ENCODE results near the gene RALGAPB. TPM values are rescaled to one million over a fixed set of nuclear protein-coding genes. Genes with fewer than 3 reads are reported as not detected.

The RALGAPB gene
- total RNA-seq, 1 experiment from 2014 or later = 30.4 TPM

GRCh38 chr20:38555395-38555794 is 82.8 kb downstream of the RALGAPB start:
- intact Hi-C loops (cut with micrococcal nuclease) = no loop called here
- ATAC-seq = no peak

GRCh38 chr20:38557174-38557573 is 84.5 kb downstream of the RALGAPB start:
- H3K4me1 ChIP-seq (ENCODE audit: insufficient read depth, low read length) = no peaks in the 10 kb centered on the region
- H2AFZ ChIP-seq (ENCODE audit: low read length) = no peak overlapping the region
- H3K27ac ChIP-seq (ENCODE audit: low read length) = no peak overlapping the region
- no peaks in the 10 kb centered on the region for H3K27me3 ChIP-seq (ENCODE audit: low read length)
- H3K9ac ChIP-seq (ENCODE audit: low read length) = no peak overlapping the region
- BruUV-seq (replicated peaks) = no TSS peak
- no peaks in the 10 kb centered on the region for H4K20me1 ChIP-seq (ENCODE audit: low read length)
- CTCF ChIA-PET = no interaction called here
- POLR2A ChIA-PET (ENCODE audit: unreplicated experiment) = no interaction called here
- H3K9me3 ChIP-seq (ENCODE audit: low read length) = no peaks in the 10 kb centered on the region
- no peak overlapping the region for H3K4me2 ChIP-seq (ENCODE audit: low read length)
- H3F3A ChIP-seq (ENCODE audit: low read length, unreplicated experiment) = no peaks in the 10 kb centered on the region
- no peaks in the 10 kb centered on the region for H3K9me2 ChIP-seq (replicated peaks; ENCODE audit: low read length)
- H3K36me3 ChIP-seq (ENCODE audit: low read depth, low read length) = peaks cover 47% of the 10 kb centered on the region
- no peak overlapping the region for H3K4me3 ChIP-seq (ENCODE audit: low read length)
- TF ChIP-seq EZH2 (IDR thresholded peaks at IDR 0.05; ENCODE audit: low read length, unreplicated experiment) (no peak), CTCF (conservative IDR thresholded peaks at IDR 0.05; ENCODE audit: low read depth, low read length) (no peak), EZH2phosphoT487 (IDR thresholded peaks at IDR 0.05; ENCODE audit: borderline replicate concordance, low read length) (no peak)
- intact Hi-C loops (cut with micrococcal nuclease) = no loop called here
- no peaks in the 10 kb centered on the region for H3K79me2 ChIP-seq (ENCODE audit: low read length)
- ATAC-seq (no peak), DNase-seq (no peak)

More at GRCh38 chr20:38555395-38555794, 82.8 kb downstream of the RALGAPB start:
- H3K4me2 ChIP-seq (ENCODE audit: low read length) = no peak overlapping the region
- no peak overlapping the region for H3K27ac ChIP-seq (ENCODE audit: low read length)
- H4K20me1 ChIP-seq (ENCODE audit: low read length) = no peaks in the 10 kb centered on the region
- no peaks in the 10 kb centered on the region for H3K79me2 ChIP-seq (ENCODE audit: low read length)
- no peaks in the 10 kb centered on the region for H3K27me3 ChIP-seq (ENCODE audit: low read length)
- no peaks in the 10 kb centered on the region for H3F3A ChIP-seq (ENCODE audit: low read length, unreplicated experiment)
- ChIA-PET CTCF (no interaction called here), POLR2A (ENCODE audit: unreplicated experiment) (no interaction called here)
- no peaks in the 10 kb centered on the region for H3K9me3 ChIP-seq (ENCODE audit: low read length)
- H3K9ac ChIP-seq (ENCODE audit: low read length) = no peak overlapping the region
- peaks cover 58% of the 10 kb centered on the region for H3K36me3 ChIP-seq (ENCODE audit: low read depth, low read length)
- BruUV-seq (replicated peaks) = no TSS peak
- no peak overlapping the region for H2AFZ ChIP-seq (ENCODE audit: low read length)
- no peaks in the 10 kb centered on the region for H3K9me2 ChIP-seq (replicated peaks; ENCODE audit: low read length)
- H3K4me3 ChIP-seq (ENCODE audit: low read length) = no peak overlapping the region
- H3K4me1 ChIP-seq (ENCODE audit: insufficient read depth, low read length) = no peaks in the 10 kb centered on the region
- TF ChIP-seq EZH2 (IDR thresholded peaks at IDR 0.05; ENCODE audit: low read length, unreplicated experiment) = no peak
- TF ChIP-seq EZH2phosphoT487 (IDR thresholded peaks at IDR 0.05; ENCODE audit: borderline replicate concordance, low read length) = no peak
- no peak for TF ChIP-seq CTCF (conservative IDR thresholded peaks at IDR 0.05; ENCODE audit: low read depth, low read length)
- DNase-seq = no peak

GRCh38 chr20:38558596-38559360 is 86.1 kb downstream of the RALGAPB start:
- no peak overlapping the region for H3K27ac ChIP-seq (ENCODE audit: low read length)
- H3K9ac ChIP-seq (ENCODE audit: low read length) = no peak overlapping the region
- intact Hi-C loops (cut with micrococcal nuclease) = no loop called here
- no peak for TF ChIP-seq EZH2phosphoT487 (IDR thresholded peaks at IDR 0.05; ENCODE audit: borderline replicate concordance, low read length)
- TF ChIP-seq EZH2 (IDR thresholded peaks at IDR 0.05; ENCODE audit: low read length, unreplicated experiment) = no peak
- TF ChIP-seq CTCF (conservative IDR thresholded peaks at IDR 0.05; ENCODE audit: low read depth, low read length) = no peak
- H3K9me3 ChIP-seq (ENCODE audit: low read length) = no peaks in the 10 kb centered on the region
- no peak overlapping the region for H3K4me2 ChIP-seq (ENCODE audit: low read length)
- no TSS peak for BruUV-seq (replicated peaks)
- no peak overlapping the region for H3K4me3 ChIP-seq (ENCODE audit: low read length)
- H3K27me3 ChIP-seq (ENCODE audit: low read length) = no peaks in the 10 kb centered on the region
- no peak for DNase-seq
- no peak for ATAC-seq
- no peaks in the 10 kb centered on the region for H3F3A ChIP-seq (ENCODE audit: low read length, unreplicated experiment)
- H3K4me1 ChIP-seq (ENCODE audit: insufficient read depth, low read length) = no peaks in the 10 kb centered on the region
- CTCF ChIA-PET = no interaction called here
- H3K9me2 ChIP-seq (replicated peaks; ENCODE audit: low read length) = no peaks in the 10 kb centered on the region
- H3K79me2 ChIP-seq (ENCODE audit: low read length) = no peaks in the 10 kb centered on the region
- POLR2A ChIA-PET (ENCODE audit: unreplicated experiment) = no interaction called here
- H2AFZ ChIP-seq (ENCODE audit: low read length) = no peak overlapping the region
- no peaks in the 10 kb centered on the region for H4K20me1 ChIP-seq (ENCODE audit: low read length)
- peaks cover 37% of the 10 kb centered on the region for H3K36me3 ChIP-seq (ENCODE audit: low read depth, low read length)
